Activated T-helper 9 cell treated with anti-CD3 and anti-CD28 coated beads, Interleukin-2, amount 50 U/mL, for 16 hours (primary cell): ENCODE data around the gene PLEKHM3.

Source experiments
- DNase-seq: peaks from one replicate; pipeline ENCODE4 v3.0.0-alpha.2; 2020; ENCODE audit warnings: low read depth

Gene PLEKHM3

DNA sequence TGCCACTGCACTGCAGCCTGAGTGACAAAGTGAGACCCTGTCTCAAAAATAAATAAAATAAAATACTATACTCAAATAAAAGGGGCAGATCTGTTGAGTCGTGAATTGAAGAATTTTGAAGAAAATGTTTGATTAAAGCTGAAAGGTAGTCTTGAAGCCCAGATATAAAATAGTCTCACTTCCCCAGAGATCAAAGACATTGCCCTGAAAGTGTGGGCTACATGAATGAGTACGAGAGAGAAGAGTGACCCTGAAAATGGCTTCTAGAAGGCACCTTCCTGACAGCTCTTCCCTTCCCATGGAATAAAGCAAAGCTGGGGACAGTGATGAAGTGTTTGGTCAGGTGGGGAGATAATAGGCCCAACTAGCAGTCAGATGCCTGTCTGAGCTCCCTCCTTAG lies 241.8 kb downstream of the PLEKHM3 start:
- DNase-seq, result no peak

DNA sequence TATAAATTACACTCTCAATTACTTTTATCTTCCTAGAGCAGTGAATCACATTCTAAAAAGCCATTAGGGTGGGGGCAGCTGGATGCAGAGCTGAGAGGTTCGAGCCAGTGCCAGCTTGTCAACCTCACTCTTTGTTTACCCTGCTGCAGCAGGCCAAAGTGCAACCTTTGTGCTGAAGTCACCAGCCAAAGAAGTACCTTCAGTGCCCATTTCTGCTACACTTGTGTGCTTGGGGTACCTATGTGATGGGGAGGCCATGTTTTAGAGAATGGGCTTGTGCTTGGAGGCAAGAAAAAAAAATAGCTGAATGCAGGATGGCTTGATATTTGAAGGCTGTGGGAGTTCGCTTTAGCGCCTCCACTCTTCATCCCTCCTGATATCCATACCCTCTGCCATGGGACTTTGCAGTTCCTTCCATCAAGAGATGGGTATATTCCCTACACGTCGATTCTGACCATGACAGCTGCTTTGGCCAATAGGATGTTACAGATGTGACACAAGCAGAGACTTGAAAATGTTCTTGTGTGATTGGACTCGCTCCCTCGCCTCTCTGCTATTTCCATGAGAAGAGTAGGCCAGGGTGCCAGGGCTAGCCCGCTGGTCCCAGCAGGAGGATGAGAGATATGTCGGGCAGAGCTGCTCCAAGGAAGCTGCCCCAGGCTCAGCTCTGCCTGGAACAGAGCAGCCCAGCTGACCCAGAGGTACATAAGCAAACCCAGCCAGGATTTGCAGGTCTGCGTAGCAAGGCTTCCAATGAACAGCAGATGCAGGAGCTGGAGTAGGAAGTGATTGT lies 242.9 kb downstream of the PLEKHM3 start:
- no peak for DNase-seq

DNA sequence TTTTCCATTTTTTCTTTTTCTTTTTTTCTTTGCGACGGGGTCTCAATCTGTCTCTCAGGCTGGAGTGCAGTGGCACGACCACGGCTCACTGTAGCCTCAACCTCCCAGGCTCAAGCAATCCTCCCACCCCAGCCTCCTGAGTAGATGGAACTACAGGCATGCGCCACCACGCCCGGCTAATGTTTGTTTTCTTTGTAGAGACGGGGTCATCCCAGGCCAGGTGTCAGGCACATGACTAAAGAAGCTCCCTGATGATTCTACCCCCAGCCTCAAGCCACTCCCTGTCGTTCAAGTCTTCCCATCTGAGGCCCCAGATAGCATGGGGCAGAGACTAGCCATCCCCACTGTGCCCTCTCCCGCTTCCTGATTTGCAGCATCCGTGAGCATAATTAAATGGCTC lies 245.8 kb downstream of the PLEKHM3 start:
- no peak for DNase-seq

DNA sequence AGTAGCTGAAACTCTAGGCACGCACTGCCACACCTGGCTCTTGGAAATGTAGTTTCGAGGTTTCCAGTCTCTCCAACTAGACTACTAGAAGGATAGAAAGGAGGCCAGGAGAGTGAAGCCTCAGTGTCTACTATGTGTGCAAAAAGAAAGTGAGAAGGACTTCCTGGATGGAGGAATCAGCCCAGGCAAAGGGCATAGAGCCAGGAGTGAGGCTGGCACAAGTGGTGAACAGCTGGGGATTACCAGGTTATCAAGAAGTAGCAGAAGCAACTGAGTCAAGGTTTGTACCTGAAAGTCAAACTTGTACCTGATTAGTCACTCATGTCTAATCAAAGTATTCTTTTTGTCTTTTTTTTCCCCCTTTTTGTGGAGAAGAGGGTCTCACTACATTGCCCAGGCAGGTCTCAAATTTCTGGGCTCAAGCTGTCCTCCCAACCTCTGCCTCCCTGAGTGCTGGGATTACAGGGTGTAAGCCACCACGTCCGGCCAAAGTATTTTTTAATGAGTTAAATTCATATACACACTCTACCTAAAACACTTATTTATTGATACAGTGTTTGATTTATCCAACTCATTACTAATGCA lies 246.9 kb downstream of the PLEKHM3 start:
- no peak for DNase-seq

DNA sequence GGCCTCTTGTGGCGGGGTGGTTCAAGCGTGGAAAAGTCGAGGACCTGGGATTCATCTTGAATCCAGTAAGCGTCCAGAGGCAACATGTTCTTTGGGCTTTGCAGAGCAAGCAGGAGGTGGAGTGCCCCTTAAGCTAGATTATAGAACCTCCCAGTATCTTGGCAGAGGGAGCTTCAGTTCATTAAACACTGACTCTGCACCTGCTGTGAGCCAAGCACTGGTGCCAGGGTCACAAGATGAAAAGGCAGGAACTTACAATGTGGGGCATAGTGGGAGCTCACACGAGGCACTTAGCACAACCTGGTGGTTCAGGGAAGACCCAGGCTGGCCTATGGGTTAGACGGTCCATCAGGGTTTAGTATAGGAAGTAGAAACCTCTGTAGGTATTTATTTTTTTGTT lies 248.2 kb downstream of the PLEKHM3 start:
- DNase-seq, result no peak

DNA sequence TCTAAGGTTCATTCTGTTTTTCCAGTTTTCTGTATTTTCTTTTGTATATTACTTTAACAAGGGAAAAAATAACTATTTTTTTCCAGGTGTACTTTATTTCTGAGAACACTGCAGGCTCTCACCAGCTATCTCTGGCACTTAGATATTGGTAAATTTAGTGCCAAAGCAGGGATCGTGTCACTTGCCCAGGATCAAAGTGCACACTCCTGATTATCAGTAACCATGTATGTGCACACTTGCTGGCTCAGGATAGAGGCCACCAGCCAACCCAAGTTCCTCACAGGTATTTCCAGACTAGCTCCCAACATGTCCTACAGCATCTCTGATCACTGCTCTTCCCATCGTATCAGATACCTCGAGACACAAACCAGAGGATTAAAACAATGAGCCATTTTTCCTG lies 249.9 kb downstream of the PLEKHM3 start:
- DNase-seq, result no peak

DNA sequence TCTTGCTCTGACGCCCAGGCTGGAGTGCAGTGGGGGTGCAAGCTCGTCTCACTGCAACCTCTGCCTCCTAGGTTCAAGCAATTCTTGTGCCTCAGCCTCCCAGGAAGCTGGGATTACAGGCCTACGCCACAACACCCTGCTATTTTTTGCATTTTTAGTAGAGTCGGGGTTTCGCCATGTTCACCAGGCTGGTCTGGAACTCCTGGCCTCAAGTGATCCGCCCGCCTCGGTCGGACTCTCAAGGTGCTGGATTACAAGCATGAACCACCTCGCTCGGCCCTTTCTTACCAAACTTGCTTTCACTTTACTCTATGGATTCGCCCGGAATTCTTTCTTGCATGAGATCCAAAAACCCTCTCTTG lies 252.5 kb downstream of the PLEKHM3 start:
- no peak for DNase-seq

DNA sequence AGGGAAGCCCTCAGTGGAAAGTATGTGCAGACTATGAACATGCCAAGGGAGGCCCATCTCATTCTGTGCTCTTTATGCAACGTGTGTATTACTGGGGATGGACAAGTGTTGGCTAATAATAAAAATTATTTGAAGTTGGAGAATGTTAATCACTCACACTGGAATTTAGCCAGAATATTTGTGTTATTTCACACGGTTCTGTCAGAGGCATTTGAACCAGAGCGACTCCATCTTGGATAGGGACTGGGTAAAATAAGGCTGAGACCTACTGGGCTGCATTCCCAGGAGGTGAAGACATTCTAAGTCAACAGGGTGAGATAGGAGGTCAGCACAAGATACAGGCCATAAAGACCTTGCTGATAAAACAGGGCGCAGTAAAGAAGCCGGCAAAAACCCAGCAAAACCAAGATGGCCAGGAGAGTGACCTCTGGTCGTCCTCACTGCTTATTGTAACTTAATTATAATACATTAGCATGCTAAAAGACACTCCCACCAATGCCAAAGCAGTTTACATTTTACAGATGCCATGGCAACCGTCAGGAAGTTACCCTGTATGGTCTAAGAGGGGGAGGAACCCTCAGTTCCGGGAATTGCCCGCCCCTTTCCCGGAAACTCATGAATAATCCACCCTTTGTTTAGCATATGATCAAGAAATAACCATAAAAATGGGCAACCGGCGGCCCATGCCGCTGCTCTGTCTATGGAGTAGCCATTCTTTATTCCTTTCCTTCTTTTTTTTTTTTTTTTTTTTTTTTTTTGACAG lies 253.1 kb downstream of the PLEKHM3 start:
- DNase-seq, result no peak

DNA sequence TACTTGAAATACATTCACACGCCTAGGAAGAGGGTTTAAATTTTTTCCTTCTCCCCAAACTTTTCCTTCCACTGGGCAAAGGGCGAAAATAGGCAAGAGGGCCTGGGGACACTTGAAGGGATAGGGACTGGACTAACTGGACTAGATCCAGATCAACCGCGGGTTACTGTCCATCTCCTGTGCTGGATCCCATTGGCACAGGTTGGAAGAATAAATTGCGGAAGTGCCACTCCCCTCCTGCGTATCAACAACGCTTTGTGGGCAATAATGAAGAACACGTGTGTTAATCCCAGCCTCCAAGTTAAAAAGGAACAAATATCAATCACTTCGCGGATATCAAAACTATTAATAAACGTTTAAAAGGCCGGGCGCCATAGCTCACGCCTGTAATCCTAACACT lies 253.9 kb downstream of the PLEKHM3 start:
- DNase-seq, result no peak
